Spleen (tissue), 7 donors: Measurements from ENCODE around the gene PDLIM7.

ENCODE experiments used
- CTCF ChIP-seq, 11 experiments: fragments of 200-600 bp in 7 of 11; fragments of 450-650 bp in 4 of 11; sonication (generic) in 4 of 11; IDR thresholded peaks in 8 of 11; conservative IDR thresholded peaks in 3 of 11; 1 replicate in 7 of 11; 2 replicates in 4 of 11; pipeline versions ENCODE4 v1.4.0 to v1.8.0; 2016 to 2021; ENCODE audit warnings: antibody characterized with exemption in 11 of 11, inconsistent platforms in 4 of 11, mild to moderate bottlenecking in 1 of 11
- POLR2A ChIP-seq, 3 donors: fragments of 450-650 bp; IDR thresholded peaks; one replicate each; pipeline ENCODE4 v1.5.1; 2017; ENCODE audit warnings: antibody characterized with exemption in 3 of 3, mild to moderate bottlenecking in 1 of 3
- POLR2AphosphoS5 ChIP-seq, 3 donors: sonication (generic); formaldehyde crosslinking; IDR thresholded peaks; one replicate each; pipeline ENCODE4 v1.5.1; 2017; ENCODE audit warnings: antibody characterized with exemption in 3 of 3
- donor health status: DM: no; HTN: no; CAD: no; lungs with moderate emphysema.
- donor health status: DM: no; HTN: no; CAD: no.
- donor health status: DM: no; HTN: no; CAD: no.

- no peak for TF ChIP-seq POLR2A (IDR thresholded peaks at IDR 0.05)
- peak; percentile 93 to 100 (median 98) for TF ChIP-seq CTCF (IDR thresholded peaks at IDR 0.05 in 8 of 11, conservative IDR thresholded peaks at IDR 0.05 in 3 of 11)
- TF ChIP-seq POLR2AphosphoS5 (IDR thresholded peaks at IDR 0.05) = peak; percentile 71 to 84 (median 72)
These were observed 42.9 kb downstream of the PDLIM7 start for GRCh38 chr5:177454397-177455035.
